Measurements from ENCODE around the gene C19orf18.
"Not testable (repeated sequence)": the region's sequence is repeated elsewhere in the genome, so short reads cannot be mapped to it uniquely, and the experiment has no call there.

C19orf18 gene

GRCh38 chr19:57974434-57974833 lies at the start of gene C19orf18:
Gene C19orf18, minus strand, starts transcription at chr19:57974534. Its CDS starts 102 bp downstream, at chr19:57974432.
- DNase-seq: no peak

GRCh38 chr19:58022283-58022660 lies 47.9 kb upstream of the C19orf18 start:
- DNase-seq: no peak

- DNase-seq: peak; percentile 20
These were observed 47.4 kb upstream of the C19orf18 start for GRCh38 chr19:58021541-58022282.

GRCh38 chr19:58020129-58020528 lies 45.8 kb upstream of the C19orf18 start:
- no peak for DNase-seq

GRCh38 chr19:58014141-58014540 lies 39.8 kb upstream of the C19orf18 start:
- DNase-seq: no peak

GRCh38 chr19:58010507-58010906 lies 36.2 kb upstream of the C19orf18 start:
- no peak for DNase-seq

GRCh38 chr19:58009666-58010301 lies 35.5 kb upstream of the C19orf18 start:
- DNase-seq: peak; percentile 54

GRCh38 chr19:58009301-58009665 lies 34.9 kb upstream of the C19orf18 start:
- no peak for DNase-seq

GRCh38 chr19:58008877-58009276 lies 34.5 kb upstream of the C19orf18 start:
- DNase-seq: not testable (repeated sequence)

GRCh38 chr19:58007285-58007684 lies 33.0 kb upstream of the C19orf18 start:
- DNase-seq: no peak

- DNase-seq: no peak
These were observed 29.0 kb upstream of the C19orf18 start for GRCh38 chr19:58003174-58003828.

- DNase-seq: peak; percentile 41
These were observed 28.2 kb upstream of the C19orf18 start, which contains the start of gene ZNF606 for GRCh38 chr19:58002384-58003173. Gene ZNF606, minus strand, starts transcription at chr19:58002820. Its CDS starts 1,501 bp downstream, at chr19:58001319.

GRCh38 chr19:58001895-58002369 lies 27.6 kb upstream of the C19orf18 start:
- no peak for DNase-seq

GRCh38 chr19:58000677-58001076 lies 26.3 kb upstream of the C19orf18 start:
- no peak for DNase-seq

GRCh38 chr19:57992841-57993240 lies 18.5 kb upstream of the C19orf18 start:
- no peak for DNase-seq

GRCh38 chr19:57978586-57979289 lies 4.4 kb upstream of the C19orf18 start:
- no peak for DNase-seq

GRCh38 chr19:57964761-57965160 lies 9.6 kb downstream of the C19orf18 start:
- no peak for DNase-seq

GRCh38 chr19:57961785-57962184 lies 12.5 kb downstream of the C19orf18 start:
- DNase-seq: no peak

- DNase-seq: no peak
These were observed 19.3 kb downstream of the C19orf18 start for GRCh38 chr19:57954996-57955395.

GRCh38 chr19:57949702-57950101 lies 24.6 kb downstream of the C19orf18 start:
- no peak for DNase-seq

- no peak for DNase-seq
These were observed 25.0 kb downstream of the C19orf18 start for GRCh38 chr19:57949296-57949695.

GRCh38 chr19:57947419-57948134 lies 26.8 kb downstream of the C19orf18 start, which contains the start of gene ZNF256:
Gene ZNF256, minus strand, starts transcription at chr19:57947706. Its CDS starts 232 bp downstream, at chr19:57947474.
- DNase-seq: peak; percentile 92
